HG02973 (cell line): ENCODE data around the gene ACOD1.
A peak's percentile ranks its signal among the peaks of the same experiment; 100 is the strongest.
"Not testable (repeated sequence)": the region's sequence is repeated elsewhere in the genome, so short reads cannot be mapped to it uniquely, and the experiment has no call there.

ENCODE experiments used
- ATAC-seq: cut with Tn5 transposase; IDR thresholded peaks from one replicate; pipeline ENCODE4 v1.9.1; 2021; ENCODE audit warnings: moderate library complexity; ENCODE audit not compliant: unreplicated experiment

ACOD1 gene

GRCh38 chr13:76950101-76950500 is 1.8 kb downstream of the ACOD1 start:
- no peak for ATAC-seq

GRCh38 chr13:76953968-76954367 is 5.7 kb downstream of the ACOD1 start:
- no peak for ATAC-seq

GRCh38 chr13:76954538-76954937 is 6.2 kb downstream of the ACOD1 start:
- ATAC-seq, result no peak

- ATAC-seq, result no peak
These were observed 6.9 kb downstream of the ACOD1 start for GRCh38 chr13:76955193-76955592.

GRCh38 chr13:76955661-76956060 is 7.3 kb downstream of the ACOD1 start:
- ATAC-seq, result no peak

- no peak for ATAC-seq
These were observed 10.6 kb downstream of the ACOD1 start for GRCh38 chr13:76958841-76959432.

GRCh38 chr13:76959734-76960133 is 11.4 kb downstream of the ACOD1 start:
- not testable (repeated sequence) for ATAC-seq

- ATAC-seq, result no peak
These were observed 17.6 kb downstream of the ACOD1 start for GRCh38 chr13:76965759-76966421.

GRCh38 chr13:76967031-76967430 is 18.7 kb downstream of the ACOD1 start:
- ATAC-seq, result no peak

- no peak for ATAC-seq
These were observed 19.7 kb downstream of the ACOD1 start for GRCh38 chr13:76968041-76968440.

- no peak for ATAC-seq
These were observed 21.4 kb downstream of the ACOD1 start for GRCh38 chr13:76969488-76970365.

GRCh38 chr13:76971215-76971614 is 22.9 kb downstream of the ACOD1 start:
- no peak for ATAC-seq

- no peak for ATAC-seq
These were observed 23.8 kb downstream of the ACOD1 start for GRCh38 chr13:76971851-76972829.

- no peak for ATAC-seq
These were observed 25.8 kb downstream of the ACOD1 start for GRCh38 chr13:76973920-76974617.

- ATAC-seq, result no peak
These were observed 26.3 kb downstream of the ACOD1 start for GRCh38 chr13:76974618-76974975.

GRCh38 chr13:76975863-76976262 is 27.6 kb downstream of the ACOD1 start:
- no peak for ATAC-seq

GRCh38 chr13:76976490-76976889 is 28.2 kb downstream of the ACOD1 start:
- ATAC-seq, result no peak

GRCh38 chr13:76976929-76977328 is 28.6 kb downstream of the ACOD1 start:
- ATAC-seq, result no peak

- peak; percentile 98 for ATAC-seq
These were observed 31.9 kb downstream of the ACOD1 start for GRCh38 chr13:76980075-76980718.

- ATAC-seq, result no peak
These were observed 33.8 kb downstream of the ACOD1 start for GRCh38 chr13:76982061-76982460.
